Smooth muscle cell (in vitro differentiated cells): ENCODE measurements around the gene PTCH2. TPM values are rescaled to one million over a fixed set of nuclear protein-coding genes. Genes with fewer than 3 reads are reported as not detected.

ENCODE experiments used
- DNase-seq: peaks from one replicate; lab custom pipeline; 2025; ENCODE audit not compliant: unreplicated experiment; lab: John Stamatoyannopoulos, UW
- H2AFZ ChIP-seq: fragments of 200-600 bp; sonication (generic); 2 replicates; pipeline ENCODE4 v1.6.0; 2016; ENCODE audit warnings: antibody characterized with exemption, low read depth, mild to moderate bottlenecking
- H3F3A ChIP-seq: fragments of 200-600 bp; sonication (generic); 2 replicates; pipeline ENCODE4 v1.6.0; 2017; ENCODE audit warnings: antibody characterized with exemption, low read depth
- H3K27ac ChIP-seq: fragments of 200-600 bp; sonication (generic); 2 replicates; pipeline ENCODE4 v1.5.1; 2016; ENCODE audit warnings: low read depth, mild to moderate bottlenecking
- H3K27me3 ChIP-seq: fragments of 200-600 bp; sonication (generic); 2 replicates; pipeline ENCODE4 v1.6.1; 2016; ENCODE audit warnings: low read depth, mild to moderate bottlenecking
- H3K36me3 ChIP-seq: fragments of 200-600 bp; sonication (generic); 2 replicates; pipeline ENCODE4 v1.5.1; 2016; ENCODE audit warnings: low read depth
- H3K4me1 ChIP-seq: fragments of 200-600 bp; sonication (generic); 2 replicates; pipeline ENCODE4 v1.5.1; 2016; ENCODE audit warnings: low read depth
- H3K4me2 ChIP-seq: fragments of 200-600 bp; sonication (generic); 2 replicates; pipeline ENCODE4 v1.6.0; 2016; ENCODE audit warnings: mild to moderate bottlenecking
- H3K4me3 ChIP-seq: fragments of 200-600 bp; sonication (generic); 2 replicates; pipeline ENCODE4 v1.5.1; 2016; ENCODE audit warnings: mild to moderate bottlenecking
- H3K79me2 ChIP-seq: fragments of 200-600 bp; sonication (generic); 2 replicates; pipeline ENCODE4 v1.6.0; 2016; ENCODE audit warnings: low read depth, mild to moderate bottlenecking
- H3K9ac ChIP-seq: fragments of 200-600 bp; sonication (generic); 2 replicates; pipeline ENCODE4 v1.6.0; 2016; ENCODE audit warnings: low read depth
- H3K9me3 ChIP-seq: fragments of 200-600 bp; sonication (generic); replicated peaks from 2 replicates; pipeline ENCODE4 v1.5.1; 2016; ENCODE audit warnings: low read depth
- H4K20me1 ChIP-seq: fragments of 200-600 bp; sonication (generic); 2 replicates; pipeline ENCODE4 v1.6.0; 2016; ENCODE audit warnings: low read depth
- WGBS: methylation state at CpG from one replicate; pipeline ENCODE4 v1.1.7; 2016; ENCODE audit warnings: low lambda C conversion rate; 5-methylcytosine and 5-hydroxymethylcytosine counted together
- polyA plus RNA-seq: library from polyadenylated mRNA; unstranded; fragments of >200 nt; fragmentation: Nextera tagmentation; extraction: Ambion mirVana; gene quantifications from 2 replicates; pipeline ENCODE4 v1.2.1, GENCODE V29; 2016
- total RNA-seq: library from RNA; depleted of rRNA; stranded (reverse); fragments of >200 nt; gene quantifications from 2 replicates; pipeline ENCODE4 v1.2.3, GENCODE V29; 2014
- TF ChIP-seq, protein P1 (sequence below): fragments of 200-600 bp; sonication (generic); IDR thresholded peaks from 2 replicates; pipeline ENCODE4 v1.5.1; 2017; ENCODE audit warnings: borderline replicate concordance, mild to moderate bottlenecking, antibody characterized with exemption; ENCODE audit not compliant: insufficient read depth, poor library complexity, severe bottlenecking

The PTCH2 gene
- total and polyA plus RNA-seq, 2 experiments from 2014 or later = 0.43 TPM; not detected in 1

DNA sequence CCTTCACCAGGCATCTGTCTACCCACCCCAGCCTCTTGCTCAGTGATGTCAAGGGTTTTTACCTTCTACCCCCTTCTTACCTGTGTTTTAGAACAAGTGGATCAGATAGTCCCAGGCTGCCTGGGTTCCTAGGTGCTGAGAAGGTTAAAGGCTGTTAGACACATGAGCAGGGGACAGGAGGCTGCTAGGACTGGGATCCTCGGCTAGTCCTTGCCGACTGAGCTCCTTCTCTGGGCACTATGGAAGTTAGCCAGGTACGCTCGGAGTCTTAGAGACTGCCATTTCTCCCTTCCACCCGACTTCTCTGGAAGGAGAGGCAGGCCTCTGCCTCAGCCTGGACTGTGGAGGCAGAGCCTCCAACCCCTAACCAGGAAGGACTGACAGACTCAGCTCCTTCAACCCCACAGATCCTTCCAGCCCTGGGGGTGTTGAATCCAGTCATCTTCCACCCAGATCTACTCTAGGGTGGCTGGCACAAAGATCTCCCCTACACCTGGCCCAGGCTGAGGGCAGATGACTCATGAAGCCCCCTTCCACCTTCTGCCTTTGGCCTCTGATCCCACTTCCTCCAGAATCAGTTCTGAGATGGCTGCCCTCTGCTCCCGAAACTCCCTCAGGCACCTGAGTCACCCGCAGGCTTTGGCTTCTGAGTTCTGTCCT, 36.2 kb downstream of the PTCH2 start, which contains the start of gene DYNLT4:
Gene DYNLT4 (minus strand): TSS at position 648 of the 660 bp plus-strand sequence. CDS start 683 bp downstream, outside the sequence.
- DNase-seq = no peak
- H3K4me3 ChIP-seq = peak within 1 kb of the TSS; percentile 40
- H3F3A ChIP-seq = peaks cover 37% of the 10 kb centered on the region
- 60% methylated on average over 7 of the region's 7 CpGs for WGBS
- no peaks in the 10 kb centered on the region for H3K27me3 ChIP-seq
- H3K4me2 ChIP-seq = peak within 1 kb of the TSS; percentile 91
- H3K4me1 ChIP-seq = peaks cover 54% of the 10 kb centered on the region
- H3K27ac ChIP-seq = peak within 1 kb of the TSS; percentile 100
- no peak within 1 kb of the TSS for H2AFZ ChIP-seq
- H3K9ac ChIP-seq = peak within 1 kb of the TSS; percentile 98
- peaks cover 40% of the 10 kb centered on the region for H3K79me2 ChIP-seq
- no peaks in the 10 kb centered on the region for H3K36me3 ChIP-seq
- H4K20me1 ChIP-seq = peaks cover 22% of the 10 kb centered on the region
- TF ChIP-seq, protein P1, sequence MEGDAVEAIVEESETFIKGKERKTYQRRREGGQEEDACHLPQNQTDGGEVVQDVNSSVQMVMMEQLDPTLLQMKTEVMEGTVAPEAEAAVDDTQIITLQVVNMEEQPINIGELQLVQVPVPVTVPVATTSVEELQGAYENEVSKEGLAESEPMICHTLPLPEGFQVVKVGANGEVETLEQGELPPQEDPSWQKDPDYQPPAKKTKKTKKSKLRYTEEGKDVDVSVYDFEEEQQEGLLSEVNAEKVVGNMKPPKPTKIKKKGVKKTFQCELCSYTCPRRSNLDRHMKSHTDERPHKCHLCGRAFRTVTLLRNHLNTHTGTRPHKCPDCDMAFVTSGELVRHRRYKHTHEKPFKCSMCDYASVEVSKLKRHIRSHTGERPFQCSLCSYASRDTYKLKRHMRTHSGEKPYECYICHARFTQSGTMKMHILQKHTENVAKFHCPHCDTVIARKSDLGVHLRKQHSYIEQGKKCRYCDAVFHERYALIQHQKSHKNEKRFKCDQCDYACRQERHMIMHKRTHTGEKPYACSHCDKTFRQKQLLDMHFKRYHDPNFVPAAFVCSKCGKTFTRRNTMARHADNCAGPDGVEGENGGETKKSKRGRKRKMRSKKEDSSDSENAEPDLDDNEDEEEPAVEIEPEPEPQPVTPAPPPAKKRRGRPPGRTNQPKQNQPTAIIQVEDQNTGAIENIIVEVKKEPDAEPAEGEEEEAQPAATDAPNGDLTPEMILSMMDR = no peak
- H3K9me3 ChIP-seq = no peaks in the 10 kb centered on the region

DNA sequence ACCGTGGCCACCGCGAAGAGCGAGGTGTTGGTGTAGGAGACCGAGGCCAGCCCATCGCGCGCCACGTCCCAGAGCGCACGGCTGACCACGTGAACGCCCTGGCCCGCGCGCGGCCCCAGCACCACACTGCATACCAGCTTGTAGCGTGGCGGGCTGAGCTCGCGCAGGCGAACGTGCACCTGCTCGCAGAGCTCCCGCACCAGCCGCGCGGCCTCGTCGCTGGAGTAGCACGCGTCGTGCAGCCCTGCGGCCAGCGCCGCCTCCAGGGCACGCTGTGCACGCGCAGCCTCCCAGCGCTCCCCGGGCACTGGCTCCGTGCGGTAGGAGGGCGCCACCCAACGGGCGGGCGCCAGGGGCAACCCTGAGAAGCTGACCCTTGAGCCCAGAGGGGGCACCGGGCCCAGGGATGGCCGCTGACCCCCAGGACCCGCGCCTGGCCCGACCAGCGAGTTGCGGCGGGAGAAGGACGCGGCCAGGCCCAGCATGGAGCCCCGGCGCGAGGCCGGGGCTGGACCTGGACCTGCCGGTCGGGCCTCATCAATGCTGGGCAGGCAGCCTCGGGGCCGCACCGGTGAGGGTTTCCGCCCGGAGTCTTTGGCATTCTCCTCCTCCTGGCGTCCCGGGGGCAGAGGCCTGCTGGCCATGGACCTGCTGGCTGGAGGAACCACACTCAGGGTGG, 36.9 kb downstream of the PTCH2 start:
- no peaks in the 10 kb centered on the region for H3K27me3 ChIP-seq
- H3K9ac ChIP-seq = peak overlapping the region; percentile 98
- H3K4me3 ChIP-seq = no peak overlapping the region
- H3K27ac ChIP-seq = peak overlapping the region; percentile 100
- peaks cover 27% of the 10 kb centered on the region for H4K20me1 ChIP-seq
- no peaks in the 10 kb centered on the region for H3K9me3 ChIP-seq
- TF ChIP-seq, protein P1 = no peak
- H3K79me2 ChIP-seq = peaks cover 46% of the 10 kb centered on the region
- WGBS = 97% methylated on average over 68 of the region's 70 CpGs
- no peak overlapping the region for H2AFZ ChIP-seq
- no peak for DNase-seq
- peak overlapping the region; percentile 50 for H3K4me2 ChIP-seq
- peaks cover 37% of the 10 kb centered on the region for H3F3A ChIP-seq
- peaks cover 56% of the 10 kb centered on the region for H3K4me1 ChIP-seq
- H3K36me3 ChIP-seq = no peaks in the 10 kb centered on the region

DNA sequence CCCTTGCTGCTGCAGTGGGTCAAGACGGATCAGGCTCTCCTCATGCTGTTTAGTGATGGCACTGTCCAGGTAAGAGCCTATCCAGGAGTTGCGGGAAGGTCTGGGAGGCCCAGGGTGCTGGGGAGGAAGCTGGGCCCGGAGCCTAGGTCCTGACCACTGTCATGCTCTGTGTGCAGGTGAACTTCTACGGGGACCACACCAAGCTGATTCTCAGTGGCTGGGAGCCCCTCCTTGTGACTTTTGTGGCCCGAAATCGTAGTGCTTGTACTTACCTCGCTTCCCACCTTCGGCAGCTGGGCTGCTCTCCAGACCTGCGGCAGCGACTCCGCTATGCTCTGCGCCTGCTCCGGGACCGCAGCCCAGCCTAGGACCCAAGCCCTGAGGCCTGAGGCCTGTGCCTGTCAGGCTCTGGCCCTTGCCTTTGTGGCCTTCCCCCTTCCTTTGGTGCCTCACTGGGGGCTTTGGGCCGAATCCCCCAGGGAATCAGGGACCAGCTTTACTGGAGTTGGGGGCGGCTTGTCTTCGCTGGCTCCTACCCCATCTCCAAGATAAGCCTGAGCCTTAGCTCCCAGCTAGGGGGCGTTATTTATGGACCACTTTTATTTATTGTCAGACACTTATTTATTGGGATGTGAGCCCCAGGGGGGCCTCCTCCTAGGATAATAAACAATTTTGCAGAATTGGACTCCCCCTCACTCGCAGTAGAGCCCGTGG, 37.6 kb downstream of the PTCH2 start:
- Histone ChIP-seq H3K27me3 (no peaks in the 10 kb centered on the region), H2AFZ (no peak overlapping the region), H3K79me2 (peaks cover 53% of the 10 kb centered on the region), H3K36me3 (no peaks in the 10 kb centered on the region), H3K4me2 (no peak overlapping the region), H4K20me1 (peaks cover 34% of the 10 kb centered on the region), H3F3A (peaks cover 35% of the 10 kb centered on the region), H3K9ac (no peak overlapping the region), H3K9me3 (no peaks in the 10 kb centered on the region), H3K4me1 (peaks cover 51% of the 10 kb centered on the region), H3K27ac (peak overlapping the region; percentile 100), H3K4me3 (no peak overlapping the region)
- 95% methylated on average over 20 of the region's 20 CpGs for WGBS
- DNase-seq = no peak
- TF ChIP-seq, protein P1 = no peak
